ENCODE measurements around the gene PNLIPRP3. TPM values are rescaled to one million over a fixed set of nuclear protein-coding genes. Genes with fewer than 3 reads are reported as not detected.

PNLIPRP3 gene
- total RNA-seq, 1 donor from 2014 or later: not detected

DNA sequence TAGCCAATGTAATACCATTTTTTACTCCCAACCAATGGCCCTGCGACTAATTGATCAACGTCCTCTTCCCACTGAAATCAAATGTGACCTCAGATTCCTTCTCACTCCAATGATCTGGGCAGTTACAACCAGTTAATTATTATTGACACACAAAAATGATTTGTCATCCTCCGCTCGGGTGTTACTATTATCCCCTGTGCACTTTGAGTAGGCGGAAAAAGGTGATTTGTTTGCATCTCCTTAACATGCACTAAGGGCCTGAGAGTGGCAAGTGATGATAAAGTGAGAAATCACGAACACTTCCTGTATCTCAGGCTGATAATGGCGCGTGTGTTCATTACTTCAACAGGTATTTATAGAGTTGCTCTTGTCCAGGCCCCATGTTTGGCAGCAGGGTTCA is 77.1 kb downstream of the PNLIPRP3 start:
- intact Hi-C loops (cut with micrococcal nuclease): no loop called here

DNA sequence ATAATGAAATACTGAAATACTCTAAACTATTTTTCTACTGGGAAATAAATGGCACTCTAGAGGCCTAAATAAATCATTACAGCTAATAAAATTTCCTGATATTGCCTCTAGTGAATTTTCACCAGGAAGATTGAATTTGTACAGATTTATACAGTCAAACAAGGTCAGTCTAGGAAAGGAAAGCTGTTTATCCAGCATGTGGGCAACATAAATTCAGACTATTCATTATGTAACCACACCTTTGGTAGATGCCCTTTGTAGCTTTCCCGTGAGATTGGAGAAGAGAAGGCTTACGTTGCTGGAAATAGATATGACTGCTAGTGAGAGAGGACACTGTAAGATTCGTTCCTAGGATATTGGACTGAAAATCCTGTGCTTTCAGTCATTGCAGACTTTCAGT is 82.9 kb downstream of the PNLIPRP3 start:
- intact Hi-C loops (cut with micrococcal nuclease): no loop called here

DNA sequence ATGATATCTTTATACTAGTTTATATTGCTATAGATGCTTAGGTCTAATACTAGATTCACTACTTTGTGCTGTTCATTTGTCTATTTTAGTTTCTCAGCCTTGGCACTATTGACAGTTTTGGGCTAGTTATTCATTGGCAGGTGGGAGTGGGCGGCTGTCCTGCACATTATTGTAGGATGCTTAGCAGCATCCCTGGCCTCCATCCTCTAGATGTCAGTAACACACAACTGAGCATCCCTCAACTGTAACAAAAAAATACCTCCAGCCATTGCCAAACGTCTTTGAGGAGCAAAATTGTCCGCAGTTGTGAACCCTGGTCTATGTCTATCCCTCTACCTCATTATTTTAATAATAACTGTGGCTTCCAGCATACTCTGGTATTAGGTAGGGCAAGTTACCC is 83.7 kb downstream of the PNLIPRP3 start:
- intact Hi-C loops (cut with micrococcal nuclease): no loop called here

- intact Hi-C loops (cut with micrococcal nuclease): no loop called here
These were observed 94.0 kb downstream of the PNLIPRP3 start for GRCh38 chr10:116521424-116522290.

GRCh38 chr10:116522803-116523381 is 95.2 kb downstream of the PNLIPRP3 start:
- intact Hi-C loops (cut with micrococcal nuclease): no loop called here

- intact Hi-C loops (cut with micrococcal nuclease): no loop called here
These were observed 97.1 kb downstream of the PNLIPRP3 start for GRCh38 chr10:116524736-116525135.

GRCh38 chr10:116526219-116526618 is 98.6 kb downstream of the PNLIPRP3 start:
- intact Hi-C loops (cut with micrococcal nuclease): no loop called here

Other genes starting within 250 kb of the PNLIPRP3 start
- gene GFRA1, start 154.6 kb upstream of the PNLIPRP3 start, total RNA-seq: not detected in 2 replicates
- not detected in 2 replicates for gene CCDC172, start 103.4 kb upstream of the PNLIPRP3 start, total RNA-seq
- not detected in 2 replicates for gene PNLIP, start 118.1 kb downstream of the PNLIPRP3 start, total RNA-seq
- gene PNLIPRP1, start 163.1 kb downstream of the PNLIPRP3 start, total RNA-seq: not detected in 2 replicates
- gene PNLIPRP2, start 193.1 kb downstream of the PNLIPRP3 start, total RNA-seq: not detected in 2 replicates